ENCODE results near the gene S100A16. TPM values are rescaled to one million over a fixed set of nuclear protein-coding genes. Genes with fewer than 3 reads are reported as not detected.

S100A16 gene
- total and polyA plus RNA-seq, 9 of the 15 experiments (the other 6 are each of a cell fraction or from before 2014, with no cell fraction given), result 1.6 to 6.9 (median 4.3) TPM

- TF ChIP-seq MLX (CRISPR knock-in tag; conservative IDR thresholded peaks at IDR 0.05) (no peak), SAP30 (IDR thresholded peaks at IDR 0.05; ENCODE audit: borderline replicate concordance, insufficient read depth, low read depth, low read length, poor library complexity, severe bottlenecking) (peak; percentile 14), NR3C1 (CRISPR knock-in tag; IDR thresholded peaks at IDR 0.05) (no peak), POU5F1 (IDR thresholded peaks at IDR 0.05; ENCODE audit: borderline replicate concordance, low read depth, low read length, partially characterized antibody) (no peak), FOS (IDR thresholded peaks at IDR 0.05; ENCODE audit: extremely low read depth, insufficient read length) (no peak), GTF2F1 (IDR thresholded peaks at IDR 0.05; ENCODE audit: low read depth, low read length) (no peak), ESRRB (CRISPR knock-in tag; IDR thresholded peaks at IDR 0.05; ENCODE audit: borderline replicate concordance) (no peak), TCF3 (CRISPR knock-in tag; IDR thresholded peaks at IDR 0.05) (no peak), ZKSCAN3 (CRISPR knock-in tag; IDR thresholded peaks at IDR 0.05) (no peak), SMC3 (conservative IDR thresholded peaks at IDR 0.05; ENCODE audit: insufficient read depth, low read depth, low read length) (0 out of 2 replicates have a peak, but pooled peaks have one; percentile 9), DIDO1 (tag; IDR thresholded peaks at IDR 0.05; ENCODE audit: low read depth) (no peak), RFX5 (IDR thresholded peaks at IDR 0.05; ENCODE audit: low read depth, low read length) (no peak), IRF9 (tag; IDR thresholded peaks at IDR 0.05) (no peak), ZNF23 (CRISPR knock-in tag; IDR thresholded peaks at IDR 0.05) (no peak), MYC (IDR thresholded peaks at IDR 0.05; ENCODE audit: low read depth, low read length) (no peak), MYC (CRISPR knock-in tag; IDR thresholded peaks at IDR 0.05; ENCODE audit: borderline replicate concordance, low read depth) (no peak), SMARCE1 (IDR thresholded peaks at IDR 0.05) (no peak), EP300 (IDR thresholded peaks at IDR 0.05; ENCODE audit: low read length) (no peak)
- TF ChIP-seq, protein P1, sequence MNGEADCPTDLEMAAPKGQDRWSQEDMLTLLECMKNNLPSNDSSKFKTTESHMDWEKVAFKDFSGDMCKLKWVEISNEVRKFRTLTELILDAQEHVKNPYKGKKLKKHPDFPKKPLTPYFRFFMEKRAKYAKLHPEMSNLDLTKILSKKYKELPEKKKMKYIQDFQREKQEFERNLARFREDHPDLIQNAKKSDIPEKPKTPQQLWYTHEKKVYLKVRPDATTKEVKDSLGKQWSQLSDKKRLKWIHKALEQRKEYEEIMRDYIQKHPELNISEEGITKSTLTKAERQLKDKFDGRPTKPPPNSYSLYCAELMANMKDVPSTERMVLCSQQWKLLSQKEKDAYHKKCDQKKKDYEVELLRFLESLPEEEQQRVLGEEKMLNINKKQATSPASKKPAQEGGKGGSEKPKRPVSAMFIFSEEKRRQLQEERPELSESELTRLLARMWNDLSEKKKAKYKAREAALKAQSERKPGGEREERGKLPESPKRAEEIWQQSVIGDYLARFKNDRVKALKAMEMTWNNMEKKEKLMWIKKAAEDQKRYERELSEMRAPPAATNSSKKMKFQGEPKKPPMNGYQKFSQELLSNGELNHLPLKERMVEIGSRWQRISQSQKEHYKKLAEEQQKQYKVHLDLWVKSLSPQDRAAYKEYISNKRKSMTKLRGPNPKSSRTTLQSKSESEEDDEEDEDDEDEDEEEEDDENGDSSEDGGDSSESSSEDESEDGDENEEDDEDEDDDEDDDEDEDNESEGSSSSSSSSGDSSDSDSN (IDR thresholded peaks at IDR 0.05; ENCODE audit: borderline replicate concordance in 1 of 2, low read depth in 2 of 2, low read length in 2 of 2), result no peak
- TF ChIP-seq, protein P2, sequence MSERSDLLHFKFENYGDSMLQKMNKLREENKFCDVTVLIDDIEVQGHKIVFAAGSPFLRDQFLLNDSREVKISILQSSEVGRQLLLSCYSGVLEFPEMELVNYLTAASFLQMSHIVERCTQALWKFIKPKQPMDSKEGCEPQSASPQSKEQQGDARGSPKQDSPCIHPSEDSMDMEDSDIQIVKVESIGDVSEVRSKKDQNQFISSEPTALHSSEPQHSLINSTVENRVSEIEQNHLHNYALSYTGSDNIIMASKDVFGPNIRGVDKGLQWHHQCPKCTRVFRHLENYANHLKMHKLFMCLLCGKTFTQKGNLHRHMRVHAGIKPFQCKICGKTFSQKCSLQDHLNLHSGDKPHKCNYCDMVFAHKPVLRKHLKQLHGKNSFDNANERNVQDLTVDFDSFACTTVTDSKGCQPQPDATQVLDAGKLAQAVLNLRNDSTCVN (CRISPR knock-in tag; IDR thresholded peaks at IDR 0.05), result no peak
- TF ChIP-seq, protein P3, sequence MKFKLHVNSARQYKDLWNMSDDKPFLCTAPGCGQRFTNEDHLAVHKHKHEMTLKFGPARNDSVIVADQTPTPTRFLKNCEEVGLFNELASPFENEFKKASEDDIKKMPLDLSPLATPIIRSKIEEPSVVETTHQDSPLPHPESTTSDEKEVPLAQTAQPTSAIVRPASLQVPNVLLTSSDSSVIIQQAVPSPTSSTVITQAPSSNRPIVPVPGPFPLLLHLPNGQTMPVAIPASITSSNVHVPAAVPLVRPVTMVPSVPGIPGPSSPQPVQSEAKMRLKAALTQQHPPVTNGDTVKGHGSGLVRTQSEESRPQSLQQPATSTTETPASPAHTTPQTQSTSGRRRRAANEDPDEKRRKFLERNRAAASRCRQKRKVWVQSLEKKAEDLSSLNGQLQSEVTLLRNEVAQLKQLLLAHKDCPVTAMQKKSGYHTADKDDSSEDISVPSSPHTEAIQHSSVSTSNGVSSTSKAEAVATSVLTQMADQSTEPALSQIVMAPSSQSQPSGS (CRISPR knock-in tag; IDR thresholded peaks at IDR 0.05), result no peak
These were observed 20.3 kb upstream of the S100A16 start (continued) for GRCh38 chr1:153633161-153633753.

Measured in K562 (cell line).